Rectal smooth muscle tissue (tissue), 1 donor: ENCODE measurements around the gene TOB2.

ENCODE experiments used
- H3K27ac ChIP-seq: one replicate; pipeline ENCODE4 v1.7.0; 2013; ENCODE audit warnings: low read depth, low read length, inconsistent platforms
- H3K27me3 ChIP-seq: one replicate; pipeline ENCODE4 v1.7.0; 2013; ENCODE audit warnings: low read length; ENCODE audit not compliant: control insufficient read depth, insufficient read depth
- H3K36me3 ChIP-seq: one replicate; pipeline ENCODE4 v1.7.0; 2013; ENCODE audit warnings: low read length; ENCODE audit not compliant: control insufficient read depth, insufficient read depth
- H3K4me1 ChIP-seq: one replicate; pipeline ENCODE4 v1.7.0; 2013; ENCODE audit warnings: low read length; ENCODE audit not compliant: control insufficient read depth, insufficient read depth
- H3K4me3 ChIP-seq: one replicate; pipeline ENCODE4 v1.7.0; 2013; ENCODE audit warnings: low read length
- H3K9ac ChIP-seq: one replicate; pipeline ENCODE4 v1.7.0; 2013; ENCODE audit warnings: low read length

TOB2 gene, protein sequence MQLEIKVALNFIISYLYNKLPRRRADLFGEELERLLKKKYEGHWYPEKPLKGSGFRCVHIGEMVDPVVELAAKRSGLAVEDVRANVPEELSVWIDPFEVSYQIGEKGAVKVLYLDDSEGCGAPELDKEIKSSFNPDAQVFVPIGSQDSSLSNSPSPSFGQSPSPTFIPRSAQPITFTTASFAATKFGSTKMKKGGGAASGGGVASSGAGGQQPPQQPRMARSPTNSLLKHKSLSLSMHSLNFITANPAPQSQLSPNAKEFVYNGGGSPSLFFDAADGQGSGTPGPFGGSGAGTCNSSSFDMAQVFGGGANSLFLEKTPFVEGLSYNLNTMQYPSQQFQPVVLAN

DNA sequence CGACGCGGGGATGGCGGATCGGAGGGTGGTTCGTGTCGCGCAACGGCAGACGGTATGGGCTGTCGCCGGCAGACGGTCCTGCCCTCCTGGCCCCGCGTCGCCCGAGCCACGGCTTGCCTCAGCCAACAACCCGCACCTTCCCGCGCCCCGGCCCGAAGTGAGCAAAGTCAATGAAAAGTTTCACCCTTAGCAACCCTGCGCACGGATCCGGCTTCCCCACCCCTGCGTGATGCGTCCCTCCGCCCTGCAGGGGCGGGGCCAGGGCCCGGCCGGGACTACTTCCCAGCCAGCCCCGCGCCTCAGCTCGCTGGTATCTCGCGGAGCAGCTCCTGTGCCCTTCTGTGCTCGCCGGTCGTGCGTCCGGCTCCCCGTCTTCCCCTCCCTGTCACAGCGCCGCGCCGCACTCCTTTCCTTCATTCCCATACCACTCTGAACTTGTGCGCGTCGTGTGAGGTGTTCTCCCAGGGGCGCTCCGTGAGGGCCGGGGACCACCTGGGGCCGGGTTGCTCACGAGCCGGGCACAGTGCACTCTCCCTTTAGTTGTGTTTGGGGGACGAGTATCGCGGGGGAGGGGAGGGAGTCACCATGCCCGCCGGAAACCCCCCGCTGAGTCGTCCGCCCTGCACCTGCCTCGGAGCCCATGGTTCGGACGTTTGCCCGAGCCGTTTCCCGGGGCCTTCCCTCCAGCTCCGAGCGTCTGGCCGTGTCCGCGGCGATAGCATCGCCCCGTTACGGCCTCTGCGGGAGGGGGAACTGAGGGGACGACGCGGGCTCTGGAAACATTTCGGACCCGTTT, at the start of gene TOB2:
Gene TOB2 (minus strand): TSS at position 163 of the 796 bp plus-strand sequence. CDS start 9,456 bp downstream, outside the sequence.
- Histone ChIP-seq H3K9ac (peak within 1 kb of the TSS; percentile 97), H3K4me1 (peaks cover 12% of the 10 kb centered on the region), H3K27me3 (no peaks in the 10 kb centered on the region), H3K36me3 (no peaks in the 10 kb centered on the region), H3K4me3 (peak within 1 kb of the TSS; percentile 78), H3K27ac (peak within 1 kb of the TSS; percentile 99)

DNA sequence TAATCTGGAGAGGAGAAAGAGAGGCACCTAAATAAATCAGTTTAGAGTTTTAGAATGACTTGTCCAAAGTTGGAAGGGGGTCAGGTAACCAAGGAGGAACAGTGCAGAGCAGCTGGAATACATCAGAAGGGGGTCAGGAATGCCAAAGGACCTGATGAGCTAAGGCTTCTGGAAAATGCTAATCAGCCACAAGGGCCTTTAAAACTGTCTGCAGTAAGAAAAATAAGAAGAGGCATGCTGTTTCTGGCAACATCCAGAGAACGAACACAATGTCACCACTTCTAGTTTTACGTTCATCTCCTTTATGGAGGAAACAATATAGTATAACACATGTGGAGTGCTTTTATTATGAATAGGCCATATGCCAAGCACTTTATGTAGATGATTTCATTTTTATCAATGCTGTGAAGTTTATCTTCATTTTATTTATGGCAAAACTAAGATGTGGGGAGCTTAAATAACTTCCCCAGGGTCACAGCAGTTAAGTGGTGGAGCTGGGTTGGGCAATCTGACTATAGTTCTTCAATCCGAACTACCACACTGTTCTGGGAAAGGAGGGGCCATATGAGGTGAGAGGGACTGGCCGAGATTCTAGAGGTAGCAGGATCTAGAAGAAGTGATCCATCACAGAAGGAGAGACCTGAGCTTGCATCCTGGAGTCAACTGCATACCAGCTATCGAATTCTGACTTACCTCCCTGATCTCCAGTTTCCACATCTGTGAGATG, 44.9 kb upstream of the TOB2 start:
- Histone ChIP-seq H3K36me3 (peaks cover 2% of the 10 kb centered on the region), H3K4me1 (peaks cover 18% of the 10 kb centered on the region), H3K27ac (peak overlapping the region; percentile 59), H3K9ac (no peak overlapping the region), H3K27me3 (no peaks in the 10 kb centered on the region), H3K4me3 (no peak overlapping the region)

DNA sequence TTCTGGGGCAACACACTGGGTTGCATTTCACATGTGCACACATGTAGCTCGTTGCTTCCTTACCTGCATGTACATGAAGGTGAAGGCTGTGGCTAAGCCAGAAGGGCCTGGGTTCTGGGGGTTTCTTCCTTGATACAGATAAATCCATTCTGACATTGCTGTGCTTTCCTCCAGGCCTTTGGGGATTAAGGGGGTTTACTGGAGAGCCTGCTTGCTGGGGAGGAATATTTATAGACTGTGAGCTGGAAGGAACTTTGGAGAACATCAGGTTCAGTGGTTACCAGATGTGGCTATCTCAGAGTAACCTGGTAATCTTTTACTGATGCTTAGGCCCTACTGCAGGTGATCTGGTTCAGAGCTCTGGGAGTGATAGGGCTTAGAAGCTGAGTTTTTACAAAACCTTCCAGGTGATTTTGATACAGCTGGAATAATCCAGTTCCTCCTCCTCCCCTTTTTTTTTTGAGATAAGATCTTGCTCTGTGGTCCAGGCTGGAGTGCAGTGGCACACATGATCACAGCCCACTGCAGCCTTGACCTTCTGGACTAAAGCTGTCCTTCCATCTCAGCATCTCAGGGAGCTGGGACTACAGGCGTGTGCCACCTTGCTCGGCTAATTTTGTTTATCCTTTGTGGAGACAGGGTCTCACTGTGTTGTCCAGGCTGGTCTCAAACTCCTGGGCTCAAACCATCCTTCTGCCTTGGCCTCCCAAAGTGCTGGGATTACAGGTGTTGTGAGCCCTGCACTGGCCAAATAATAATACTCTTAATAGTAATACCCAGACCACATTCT, 42.2 kb upstream of the TOB2 start:
- H3K27ac ChIP-seq = no peak overlapping the region
- peaks cover 18% of the 10 kb centered on the region for H3K4me1 ChIP-seq
- no peaks in the 10 kb centered on the region for H3K27me3 ChIP-seq
- H3K9ac ChIP-seq = no peak overlapping the region
- H3K4me3 ChIP-seq = no peak overlapping the region
- no peaks in the 10 kb centered on the region for H3K36me3 ChIP-seq

DNA sequence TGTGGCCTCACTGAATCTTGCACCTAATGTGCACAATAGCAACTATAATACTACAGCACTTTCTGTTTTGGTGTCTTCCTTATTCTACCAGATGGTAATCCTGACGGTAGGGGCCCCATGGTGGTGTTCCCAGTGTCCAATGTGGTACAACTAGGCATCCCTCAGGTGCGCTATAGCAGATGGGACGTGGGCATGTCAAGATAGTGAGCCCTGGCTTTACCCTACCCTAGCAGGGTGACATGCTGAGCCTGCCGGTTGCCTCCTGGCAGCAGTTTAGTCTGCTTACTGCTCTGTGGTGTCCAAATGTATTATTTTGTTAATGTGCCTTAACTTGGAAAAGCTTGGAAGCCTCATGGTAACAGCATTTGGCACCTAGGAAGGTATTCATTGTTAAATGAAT, 41.5 kb upstream of the TOB2 start:
- Histone ChIP-seq H3K36me3 (no peaks in the 10 kb centered on the region), H3K27ac (no peak overlapping the region), H3K4me1 (peaks cover 18% of the 10 kb centered on the region), H3K27me3 (no peaks in the 10 kb centered on the region), H3K4me3 (no peak overlapping the region), H3K9ac (no peak overlapping the region)

DNA sequence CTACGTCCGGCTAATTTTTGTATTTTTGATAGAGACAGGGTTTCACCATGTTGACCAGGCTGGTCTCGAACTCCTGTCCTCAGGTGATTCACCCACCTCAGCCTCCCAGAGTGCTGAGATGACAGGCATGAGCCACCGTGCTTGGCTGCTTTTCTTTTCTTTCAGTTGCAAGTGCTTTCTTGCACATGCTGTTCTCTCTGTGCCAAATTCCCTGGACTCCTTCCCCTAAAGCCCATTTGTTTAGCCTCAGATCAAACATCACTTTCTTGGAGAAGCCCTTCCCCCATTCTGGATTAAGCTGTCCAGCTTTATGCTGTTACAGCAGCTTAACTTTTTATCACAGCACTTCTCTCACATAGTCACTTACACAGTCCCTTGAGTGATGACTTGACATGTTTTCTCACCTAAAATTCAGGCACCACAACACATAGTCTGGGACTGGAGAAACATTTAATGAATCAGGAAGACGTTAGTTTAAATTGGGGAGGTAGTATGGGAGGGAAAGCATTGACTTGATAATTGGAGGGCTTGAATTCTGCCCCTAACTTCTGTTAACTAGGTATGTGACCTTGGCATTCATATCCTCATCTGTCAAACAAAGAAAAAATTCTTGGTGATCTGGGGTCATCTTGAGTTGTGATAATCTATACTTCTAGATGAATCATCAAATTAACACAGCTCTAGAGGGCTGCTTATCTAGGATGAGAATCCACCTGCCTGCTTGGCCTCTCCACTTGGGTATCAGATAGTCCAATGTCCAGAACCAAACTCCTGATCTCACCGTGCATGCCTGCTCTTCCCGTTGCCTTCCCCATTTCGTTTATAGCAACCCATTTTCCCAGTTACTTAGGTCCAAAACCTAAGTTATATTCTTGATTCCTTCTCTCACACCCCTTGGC, 40.7 kb upstream of the TOB2 start:
- Histone ChIP-seq H3K27ac (no peak overlapping the region), H3K4me3 (no peak overlapping the region), H3K36me3 (no peaks in the 10 kb centered on the region), H3K4me1 (peaks cover 18% of the 10 kb centered on the region), H3K27me3 (no peaks in the 10 kb centered on the region), H3K9ac (no peak overlapping the region)

DNA sequence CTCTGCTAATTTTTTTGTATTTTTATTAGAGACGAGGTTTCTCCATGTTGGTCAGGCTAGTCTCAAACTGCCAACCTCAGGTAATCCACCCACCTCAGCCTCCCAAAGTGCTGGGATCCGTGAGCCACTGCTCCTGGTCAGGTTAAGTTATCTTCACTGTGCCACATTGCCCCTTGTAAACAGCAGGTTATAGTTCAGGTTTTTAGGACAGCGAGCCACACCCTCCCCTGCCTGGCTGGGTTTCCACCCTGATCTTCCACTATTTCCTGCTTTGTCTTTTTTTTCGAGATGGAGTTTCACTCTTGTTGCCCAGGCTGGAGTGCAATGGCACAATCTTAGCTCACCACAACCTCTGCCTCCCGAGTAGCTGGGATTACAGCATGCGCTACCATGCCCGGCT, 38.4 kb upstream of the TOB2 start:
- peaks cover 24% of the 10 kb centered on the region for H3K4me1 ChIP-seq
- no peak overlapping the region for H3K4me3 ChIP-seq
- H3K27me3 ChIP-seq = no peaks in the 10 kb centered on the region
- H3K9ac ChIP-seq = no peak overlapping the region
- H3K27ac ChIP-seq = no peak overlapping the region
- H3K36me3 ChIP-seq = no peaks in the 10 kb centered on the region

DNA sequence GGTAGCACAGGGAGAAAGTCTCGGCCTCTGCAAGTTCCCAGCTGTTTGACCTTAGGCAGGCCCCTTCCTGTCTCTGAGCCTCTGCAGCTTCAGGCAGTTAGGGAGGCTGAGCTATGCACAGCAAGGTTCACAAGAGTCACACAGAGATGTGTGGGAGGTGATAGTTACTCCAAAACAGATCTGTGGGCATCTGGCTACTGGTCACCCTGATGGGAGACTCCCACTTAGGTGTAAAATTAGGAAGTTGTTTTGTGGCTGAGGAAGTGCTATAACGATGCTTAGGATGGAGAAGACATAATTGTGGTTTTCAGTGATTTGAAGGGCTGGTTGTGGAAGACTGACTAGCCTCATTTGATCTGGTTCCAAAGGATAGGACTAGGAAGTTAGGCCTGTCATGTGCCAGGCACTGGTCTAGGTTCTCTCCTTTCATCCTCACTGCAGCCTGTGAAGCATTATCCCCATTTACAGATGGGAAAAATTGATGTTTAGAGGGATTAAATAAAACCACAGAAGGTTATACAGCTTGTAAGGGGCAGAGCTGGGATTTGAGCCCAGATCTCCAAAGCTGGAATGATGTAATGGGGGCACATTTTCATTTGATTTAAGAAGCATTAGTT, 35.8 kb upstream of the TOB2 start:
- no peak overlapping the region for H3K27ac ChIP-seq
- no peak overlapping the region for H3K9ac ChIP-seq
- H3K27me3 ChIP-seq = no peaks in the 10 kb centered on the region
- H3K36me3 ChIP-seq = no peaks in the 10 kb centered on the region
- no peak overlapping the region for H3K4me3 ChIP-seq
- peaks cover 35% of the 10 kb centered on the region for H3K4me1 ChIP-seq

DNA sequence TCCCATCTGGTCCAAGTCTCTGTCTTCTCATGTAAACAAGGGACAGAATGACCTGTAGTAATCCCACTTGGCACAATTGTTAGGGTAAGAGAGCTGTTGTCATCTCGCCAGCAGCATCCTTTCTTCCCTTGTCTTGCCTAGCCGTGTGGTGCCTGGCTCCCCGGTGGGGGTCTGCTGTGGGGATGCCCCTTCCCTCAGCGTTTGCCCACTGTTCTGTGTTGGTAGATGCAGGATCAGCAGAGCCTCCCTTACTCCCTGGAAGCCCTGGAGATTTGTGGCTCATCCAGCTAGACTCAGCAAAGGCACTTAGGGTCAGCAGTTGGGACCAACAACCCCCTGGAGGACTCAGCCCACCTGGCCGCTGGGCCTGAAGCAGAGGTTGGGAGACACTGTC, 35.3 kb upstream of the TOB2 start:
- no peaks in the 10 kb centered on the region for H3K36me3 ChIP-seq
- no peak overlapping the region for H3K9ac ChIP-seq
- no peak overlapping the region for H3K4me3 ChIP-seq
- peak overlapping the region; percentile 45 for H3K27ac ChIP-seq
- H3K27me3 ChIP-seq = no peaks in the 10 kb centered on the region
- peaks cover 32% of the 10 kb centered on the region for H3K4me1 ChIP-seq

DNA sequence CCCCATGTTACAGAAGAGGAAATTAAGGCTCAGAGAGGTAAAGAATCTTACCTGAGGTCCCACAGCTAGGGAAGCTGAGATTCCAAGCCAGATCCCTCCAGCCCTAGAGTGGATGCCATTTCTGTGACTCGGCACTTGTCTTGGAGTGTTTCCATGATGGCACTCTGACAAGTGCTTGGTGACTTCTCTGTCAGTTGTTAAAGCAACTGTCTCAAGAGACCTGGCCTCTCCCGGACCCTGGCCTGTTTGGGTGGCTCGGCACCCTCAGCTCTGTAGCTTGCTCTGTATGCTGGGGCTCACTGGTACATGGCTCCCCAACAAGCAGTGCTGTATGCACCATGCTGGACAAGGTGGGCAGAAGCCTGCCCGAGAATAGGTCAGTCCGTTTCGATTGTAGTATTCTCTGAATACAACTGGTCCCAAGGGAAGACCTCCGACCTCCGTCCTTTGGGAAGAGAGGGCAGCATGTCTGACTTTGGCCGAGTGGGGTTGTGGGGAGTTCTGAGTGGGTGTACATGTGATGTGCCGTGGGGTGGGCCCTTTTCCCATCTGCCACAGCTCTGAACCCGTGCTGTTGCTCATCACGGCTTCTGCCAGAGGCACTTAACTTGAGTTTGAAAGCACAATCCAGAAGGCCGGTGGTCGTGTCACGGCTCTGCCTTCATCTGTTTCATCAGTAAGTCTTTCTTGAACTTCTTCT, 34.7 kb upstream of the TOB2 start:
- H3K9ac ChIP-seq = no peak overlapping the region
- H3K27me3 ChIP-seq = no peaks in the 10 kb centered on the region
- H3K4me3 ChIP-seq = no peak overlapping the region
- H3K36me3 ChIP-seq = no peaks in the 10 kb centered on the region
- H3K27ac ChIP-seq = peak overlapping the region; percentile 45
- H3K4me1 ChIP-seq = peaks cover 32% of the 10 kb centered on the region

DNA sequence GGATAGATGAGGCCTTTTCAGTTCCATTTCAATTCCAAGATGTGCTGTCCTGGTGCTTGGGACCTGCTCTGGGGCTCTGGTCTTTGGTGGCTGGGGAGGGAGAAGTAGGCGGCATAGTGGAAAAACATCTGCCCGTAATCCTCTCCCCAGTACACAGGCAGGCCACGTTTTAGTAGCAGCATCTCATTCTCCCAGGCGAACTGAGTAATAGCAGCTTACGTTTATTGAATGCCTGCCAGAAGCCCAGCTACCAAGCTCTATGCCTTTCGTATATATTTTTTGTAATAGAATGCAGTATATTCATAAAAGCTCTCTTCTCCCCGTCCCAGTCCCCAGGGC, 33.8 kb upstream of the TOB2 start:
- peaks cover 32% of the 10 kb centered on the region for H3K4me1 ChIP-seq
- H3K36me3 ChIP-seq = no peaks in the 10 kb centered on the region
- no peak overlapping the region for H3K4me3 ChIP-seq
- peak overlapping the region; percentile 45 for H3K27ac ChIP-seq
- no peak overlapping the region for H3K9ac ChIP-seq
- H3K27me3 ChIP-seq = no peaks in the 10 kb centered on the region
